ENCODE measurements around the gene ZNF653. TPM values are rescaled to one million over a fixed set of nuclear protein-coding genes. Genes with fewer than 3 reads are reported as not detected.

ZNF653 gene
- total RNA-seq, 2 donors from 2014 or later, result 23.7 to 23.8 TPM

GRCh38 chr19:11450570-11451326, 54.9 kb downstream of the ZNF653 start:
- Mint-ChIP-seq H3K27ac (no peak overlapping the region), H3K27me3 (no peaks in the 10 kb centered on the region), H3K4me3 (no peak overlapping the region), H3K36me3 (no peaks in the 10 kb centered on the region), H3K4me1 (ENCODE audit: low read depth in 2 of 2) (no peaks in the 10 kb centered on the region), H3K9me3 (no peaks in the 10 kb centered on the region)
- ATAC-seq (no peak), DNase-seq (ENCODE audit: low spot score) (no peak)

- Mint-ChIP-seq H3K27me3 (no peaks in the 10 kb centered on the region), H3K4me1 (ENCODE audit: low read depth in 2 of 2) (no peaks in the 10 kb centered on the region), H3K36me3 (no peaks in the 10 kb centered on the region), H3K4me3 (no peak overlapping the region), H3K9me3 (no peaks in the 10 kb centered on the region), H3K27ac (no peak overlapping the region)
- DNase-seq (ENCODE audit: low spot score) (peak; percentile 56), ATAC-seq (no peak)
These were observed 56.6 kb downstream of the ZNF653 start for GRCh38 chr19:11448923-11449554.

DNA sequence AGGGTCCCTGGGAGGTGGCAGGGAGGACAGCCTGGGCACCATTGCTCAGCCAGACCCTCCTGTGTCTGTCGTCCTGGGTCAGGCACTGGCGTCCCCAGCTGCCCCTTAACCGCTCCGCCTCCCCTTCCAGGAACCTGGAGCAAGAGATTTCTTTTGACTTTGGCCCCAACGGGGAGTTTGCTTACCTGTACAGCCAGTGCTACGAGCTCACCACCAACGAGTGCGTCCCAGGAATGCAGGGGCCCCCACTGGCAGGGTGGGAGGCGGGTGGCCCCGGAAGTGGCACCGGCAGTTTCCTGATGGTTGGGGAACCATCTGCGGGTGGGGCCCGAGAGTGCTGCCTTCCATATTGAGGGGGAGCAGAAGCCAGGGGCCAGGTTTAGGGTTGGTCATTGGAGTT, 57.2 kb downstream of the ZNF653 start:
- no peaks in the 10 kb centered on the region for H3K36me3 Mint-ChIP-seq
- H3K27me3 Mint-ChIP-seq, result no peaks in the 10 kb centered on the region
- no peak for ATAC-seq
- H3K4me3 Mint-ChIP-seq, result no peak overlapping the region
- no peaks in the 10 kb centered on the region for H3K4me1 Mint-ChIP-seq (ENCODE audit: low read depth in 2 of 2)
- no peaks in the 10 kb centered on the region for H3K9me3 Mint-ChIP-seq
- no peak for DNase-seq (ENCODE audit: low spot score)
- no peak overlapping the region for H3K27ac Mint-ChIP-seq

- Mint-ChIP-seq H3K4me3 (no peak overlapping the region), H3K27ac (no peak overlapping the region), H3K27me3 (no peaks in the 10 kb centered on the region), H3K9me3 (no peaks in the 10 kb centered on the region), H3K36me3 (no peaks in the 10 kb centered on the region), H3K4me1 (ENCODE audit: low read depth in 2 of 2) (no peaks in the 10 kb centered on the region)
- ATAC-seq (no peak), DNase-seq (ENCODE audit: low spot score) (no peak)
These were observed 58.0 kb downstream of the ZNF653 start for GRCh38 chr19:11447347-11448262.

DNA sequence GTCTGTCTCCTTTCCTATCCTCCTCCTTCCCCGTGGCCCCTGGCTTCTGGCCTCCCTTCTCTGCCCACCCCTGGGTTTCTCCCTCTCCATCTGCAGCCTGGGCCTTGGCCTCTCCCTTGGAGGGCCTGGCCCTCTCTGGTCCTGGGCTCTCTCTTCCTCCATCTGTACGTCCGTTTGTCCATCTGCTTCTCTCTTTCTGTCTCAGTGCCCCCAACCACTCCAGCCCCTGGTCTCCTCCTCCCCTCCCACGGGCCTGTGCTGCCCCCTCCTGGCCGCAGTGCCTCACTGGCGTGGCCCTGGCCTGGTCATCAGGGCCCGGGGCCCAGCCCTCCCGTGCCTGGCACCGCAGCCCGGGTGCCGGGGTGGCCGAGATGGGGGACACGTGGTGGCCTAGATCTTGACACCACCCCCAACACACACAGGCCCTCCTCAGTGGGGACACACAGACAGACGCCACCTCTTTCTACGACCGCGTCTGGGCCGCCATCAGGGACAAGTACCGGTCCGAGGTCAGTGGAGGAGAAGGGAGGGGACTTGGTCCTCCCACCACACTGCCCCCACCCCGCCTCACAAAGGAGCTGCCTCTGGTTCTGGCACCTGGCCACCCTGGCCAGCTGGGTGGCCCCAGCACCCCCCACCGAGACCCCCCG, 58.9 kb downstream of the ZNF653 start:
- DNase-seq (ENCODE audit: low spot score), result no peak
- no peak overlapping the region for H3K4me3 Mint-ChIP-seq

GRCh38 chr19:11446271-11446651, 59.4 kb downstream of the ZNF653 start:
- no peak for DNase-seq (ENCODE audit: low spot score)
- Mint-ChIP-seq H3K4me3 (no peak overlapping the region), H3K27ac (no peak overlapping the region), H3K27me3 (no peaks in the 10 kb centered on the region), H3K36me3 (peaks cover 7% of the 10 kb centered on the region), H3K9me3 (no peaks in the 10 kb centered on the region), H3K4me1 (ENCODE audit: low read depth in 2 of 2) (peaks cover 6 to 7% of the 10 kb centered on the region in 2 donors)
- no peak for ATAC-seq

More for the DNA sequence above, 58.9 kb downstream of the ZNF653 start:
- H3K36me3 Mint-ChIP-seq, result peaks cover 5% of the 10 kb centered on the region
- H3K27me3 Mint-ChIP-seq, result no peaks in the 10 kb centered on the region
- H3K9me3 Mint-ChIP-seq, result no peaks in the 10 kb centered on the region
- peaks cover 5% of the 10 kb centered on the region in 2 donors for H3K4me1 Mint-ChIP-seq (ENCODE audit: low read depth in 2 of 2)
- H3K27ac Mint-ChIP-seq, result no peak overlapping the region
- peak; percentile 62 to 77 for ATAC-seq

- ATAC-seq, result no peak
- peaks cover 10 to 11% of the 10 kb centered on the region in 2 donors for H3K4me1 Mint-ChIP-seq (ENCODE audit: low read depth in 2 of 2)
- peaks cover 7% of the 10 kb centered on the region for H3K36me3 Mint-ChIP-seq
- no peak overlapping the region for H3K27ac Mint-ChIP-seq
- peak; percentile 53 for DNase-seq (ENCODE audit: low spot score)
- no peaks in the 10 kb centered on the region for H3K9me3 Mint-ChIP-seq
- no peaks in the 10 kb centered on the region for H3K27me3 Mint-ChIP-seq
- H3K4me3 Mint-ChIP-seq, result no peak overlapping the region
These were observed 60.5 kb downstream of the ZNF653 start for GRCh38 chr19:11445141-11445540.

DNA sequence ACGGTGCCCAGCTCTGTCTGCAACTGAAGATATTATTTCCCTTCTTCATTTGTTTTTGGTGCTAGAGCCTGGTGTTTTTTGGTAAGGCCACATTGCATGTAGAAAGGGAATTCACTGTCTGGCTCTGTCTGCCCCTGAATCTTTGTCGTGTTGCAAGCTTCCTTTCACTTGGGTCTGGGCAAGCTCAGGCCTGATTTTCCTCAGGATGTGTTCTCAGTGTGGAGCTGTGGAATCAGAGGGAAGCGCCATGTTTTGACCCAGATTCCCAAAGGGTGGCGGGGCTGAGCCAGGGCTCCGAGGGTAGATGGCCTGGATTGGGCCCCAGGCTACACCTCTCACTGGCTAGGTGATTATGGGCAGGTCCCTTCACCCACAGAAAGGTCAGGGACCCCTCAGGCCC, 61.6 kb downstream of the ZNF653 start:
- H3K27me3 Mint-ChIP-seq, result no peaks in the 10 kb centered on the region
- DNase-seq (ENCODE audit: low spot score) (no peak), ATAC-seq (no peak)
- no peaks in the 10 kb centered on the region for H3K9me3 Mint-ChIP-seq
- H3K36me3 Mint-ChIP-seq, result peaks cover 7% of the 10 kb centered on the region
- no peak overlapping the region for H3K4me3 Mint-ChIP-seq
- peaks cover 10 to 11% of the 10 kb centered on the region in 2 donors for H3K4me1 Mint-ChIP-seq (ENCODE audit: low read depth in 2 of 2)
- H3K27ac Mint-ChIP-seq, result no peak overlapping the region

DNA sequence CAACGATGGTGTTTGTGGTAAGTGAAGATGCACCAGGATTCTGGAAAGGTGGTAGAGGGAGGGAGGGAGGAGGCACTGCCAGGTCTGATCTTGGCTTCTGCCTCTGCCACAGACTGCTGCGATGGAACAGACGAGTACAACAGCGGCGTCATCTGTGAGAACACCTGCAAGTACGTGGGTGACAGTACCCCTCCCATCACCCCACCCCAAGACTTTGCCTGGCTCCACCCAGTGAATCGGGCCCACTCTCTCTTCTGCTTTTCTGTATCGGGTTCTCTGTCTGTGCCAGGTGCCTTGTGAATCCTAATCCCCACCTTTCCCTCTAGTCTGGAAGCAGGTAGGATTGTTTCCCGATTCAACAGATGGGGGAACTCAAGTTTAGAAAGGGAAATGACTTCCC, 67.7 kb downstream of the ZNF653 start:
- H3K4me3 Mint-ChIP-seq, result peak overlapping the region; percentile 65
- H3K36me3 Mint-ChIP-seq, result peaks cover 7% of the 10 kb centered on the region
- no peak overlapping the region for H3K27ac Mint-ChIP-seq
- ATAC-seq, result no peak
- H3K27me3 Mint-ChIP-seq, result no peaks in the 10 kb centered on the region
- DNase-seq (ENCODE audit: low spot score), result no peak
- H3K4me1 Mint-ChIP-seq (ENCODE audit: low read depth in 2 of 2), result peaks cover 30 to 38% of the 10 kb centered on the region in 2 donors
- H3K9me3 Mint-ChIP-seq, result no peaks in the 10 kb centered on the region

GRCh38 chr19:11435833-11436313, 69.8 kb downstream of the ZNF653 start:
- DNase-seq (ENCODE audit: low spot score) (peak; percentile 56), ATAC-seq (no peak)
- Mint-ChIP-seq H3K4me1 (ENCODE audit: low read depth in 2 of 2) (peaks cover 21 to 29% of the 10 kb centered on the region in 2 donors), H3K27me3 (no peaks in the 10 kb centered on the region), H3K27ac (peak overlapping the region; percentile 93 to 98), H3K9me3 (no peaks in the 10 kb centered on the region), H3K4me3 (peak overlapping the region; percentile 100), H3K36me3 (no peaks in the 10 kb centered on the region)

GRCh38 chr19:11435057-11435832, 70.4 kb downstream of the ZNF653 start, which contains the start of the genes ODAD3 and PRKCSH:
Gene ODAD3, minus strand, starts transcription at chr19:11435121. Its CDS starts 105 bp downstream, at chr19:11435016.
Gene PRKCSH, plus strand, starts transcription at chr19:11435635. Its CDS starts 483 bp downstream, at chr19:11436118.
- Mint-ChIP-seq H3K36me3 (no peaks in the 10 kb centered on the region), H3K4me3 (peak within 1 kb of the TSS; percentile 100), H3K4me1 (ENCODE audit: low read depth in 2 of 2) (peaks cover 20 to 28% of the 10 kb centered on the region in 2 donors), H3K27me3 (no peaks in the 10 kb centered on the region), H3K9me3 (no peaks in the 10 kb centered on the region), H3K27ac (peak within 1 kb of the TSS; percentile 93 to 98)
- ATAC-seq, result peak; percentile 97
- peak; percentile 99 for DNase-seq (ENCODE audit: low spot score)

- Mint-ChIP-seq H3K4me1 (ENCODE audit: low read depth in 2 of 2) (peaks cover 20 to 28% of the 10 kb centered on the region in 2 donors), H3K4me3 (peak overlapping the region; percentile 100), H3K27me3 (no peaks in the 10 kb centered on the region), H3K27ac (peak overlapping the region; percentile 93 to 98), H3K36me3 (no peaks in the 10 kb centered on the region), H3K9me3 (no peaks in the 10 kb centered on the region)
- ATAC-seq, result peak in 1 of 2 donors; percentile 15
- DNase-seq (ENCODE audit: low spot score), result no peak
These were observed 71.0 kb downstream of the ZNF653 start for GRCh38 chr19:11434703-11435056.

Measured in natural killer cell treated with Interleukin-12 subunit alpha and Interleukin-12 subunit beta and Interleukin-15 and Interleukin-18, amount 100 ng/mL, for 72 hours (primary cell).